H1 (cell line): ENCODE data around the gene TMCC3. TPM values are rescaled to one million over a fixed set of nuclear protein-coding genes. Genes with fewer than 3 reads are reported as not detected.

ENCODE experiments used
- CTCF ChIA-PET: fragments of 300-600 bp; sonication (Branson Sonifier 250); formaldehyde crosslinking; loops from one replicate; lab custom pipeline; 2021; ENCODE audit not compliant: partially characterized antibody; lab: Charles Lee
- POLR2A ChIA-PET: fragments of 300-600 bp; sonication (Branson Sonifier 250); formaldehyde crosslinking; loops from one replicate; lab custom pipeline; 2021; ENCODE audit warnings: inconsistent platforms; ENCODE audit not compliant: partially characterized antibody; lab: Charles Lee
- DNase-seq, 2 experiments: peaks; one replicate each; pipeline versions ENCODE4 v3.0.0 to v3.0.0-alpha.2; 2010 to 2022; ENCODE audit warnings: low spot score in 2 of 2, low read depth in 1 of 2, mixed read lengths in 1 of 2
- FAIRE-seq: peaks from 2 replicates; lab custom pipeline; 2011; peaks lifted over from hg19 to GRCh38; lab: Jason Lieb, UNC
- H2AFZ ChIP-seq: 2 replicates; pipeline ENCODE4 v1.8.1; 2012; ENCODE audit warnings: low read length, inconsistent platforms
- H2AK5ac ChIP-seq: 2 replicates; pipeline ENCODE4 v1.6.1; 2013; ENCODE audit warnings: low read depth, low read length
- H2BK120ac ChIP-seq: replicated peaks from 2 replicates; pipeline ENCODE3; 2013; ENCODE audit warnings: low read depth, low read length, inconsistent platforms
- H2BK12ac ChIP-seq: 2 replicates; pipeline ENCODE4 v1.6.1; 2013; ENCODE audit warnings: low read depth, low read length
- H2BK15ac ChIP-seq: 2 replicates; pipeline ENCODE4 v1.6.1; 2013; ENCODE audit warnings: low read length
- H2BK20ac ChIP-seq: 2 replicates; pipeline ENCODE4 v1.6.1; 2013; ENCODE audit warnings: low read length
- H2BK5ac ChIP-seq: 2 replicates; pipeline ENCODE4 v1.6.1; 2013; ENCODE audit warnings: low read depth, low read length
- H3K14ac ChIP-seq: 2 replicates; pipeline ENCODE4 v1.6.1; 2013; ENCODE audit warnings: inconsistent platforms; ENCODE audit not compliant: insufficient read length
- H3K18ac ChIP-seq: 2 replicates; pipeline ENCODE4 v1.6.1; 2013; ENCODE audit warnings: low read length; ENCODE audit errors: extremely low read depth
- H3K23ac ChIP-seq: 2 replicates; pipeline ENCODE4 v1.6.1; 2013; ENCODE audit warnings: inconsistent platforms; ENCODE audit not compliant: insufficient read length
- H3K23me2 ChIP-seq: 2 replicates; pipeline ENCODE4 v1.6.1; 2013; ENCODE audit warnings: low read depth, low read length
- H3K27ac ChIP-seq: 2 replicates; pipeline ENCODE4 v1.6.1; 2011; ENCODE audit warnings: low read depth, low read length, inconsistent platforms
- H3K27me3 ChIP-seq, 4 experiments: replicated peaks in 1 of 4; 1 replicate in 1 of 4; 2 replicates in 3 of 4; pipeline versions ENCODE4 v1.6.1 to v1.8.1; 2011 to 2013; ENCODE audit warnings: low read length in 3 of 4, mild to moderate bottlenecking in 3 of 4, inconsistent platforms in 2 of 4, mixed read lengths in 2 of 4, moderate library complexity in 1 of 4; ENCODE audit not compliant: control insufficient read depth in 3 of 4, insufficient read depth in 3 of 4; ENCODE audit errors: extremely low read depth in 1 of 4
- H3K36me3 ChIP-seq, 4 experiments: 2 replicates each; pipeline versions ENCODE4 v1.6.1 to v1.8.1; 2011 to 2013; ENCODE audit warnings: mild to moderate bottlenecking in 4 of 4, low read length in 3 of 4, moderate library complexity in 2 of 4, control low read depth in 1 of 4, inconsistent platforms in 1 of 4; ENCODE audit not compliant: insufficient read depth in 4 of 4, control insufficient read depth in 2 of 4
- H3K4ac ChIP-seq: replicated peaks from 2 replicates; pipeline ENCODE3; 2013; ENCODE audit warnings: low read length, low read depth, mixed read lengths, inconsistent platforms; ENCODE audit not compliant: insufficient read length
- H3K4me1 ChIP-seq, 4 experiments: replicated peaks in 1 of 4; 1 replicate in 1 of 4; 2 replicates in 3 of 4; pipeline versions ENCODE4 v1.6.1 to v1.8.1; 2011 to 2013; ENCODE audit warnings: low read length in 3 of 4, inconsistent platforms in 2 of 4, mixed read lengths in 1 of 4; ENCODE audit not compliant: insufficient read depth in 4 of 4, control insufficient read depth in 3 of 4
- H3K4me2 ChIP-seq, 2 experiments: 2 replicates each; pipeline versions ENCODE4 v1.6.1 to v1.8.1; 2011 to 2013; ENCODE audit warnings: low read depth in 2 of 2, low read length in 2 of 2, control low read depth in 1 of 2, inconsistent platforms in 1 of 2, mild to moderate bottlenecking in 1 of 2; ENCODE audit not compliant: insufficient read depth in 1 of 2
- H3K4me3 ChIP-seq, 4 experiments: fragments of 200-600, 300-600 bp in 1 of 4; sonication (generic), shearing (Covaris generic), sonication (Bioruptor Twin) in 1 of 4; 2 replicates each; pipeline versions ENCODE4 v1.5.1 to v1.8.1; 2011 to 2016; ENCODE audit warnings: low read length in 4 of 4, low read depth in 3 of 4, control low read depth in 2 of 4, inconsistent platforms in 2 of 4, mild to moderate bottlenecking in 2 of 4, mixed read lengths in 1 of 4, moderate library complexity in 1 of 4; ENCODE audit not compliant: insufficient read depth in 2 of 4; ENCODE audit errors: extremely low read depth in 1 of 4
- H3K56ac ChIP-seq: replicated peaks from 2 replicates; pipeline ENCODE3; 2013; ENCODE audit warnings: low read depth, mild to moderate bottlenecking, mixed read lengths, low read length, inconsistent platforms; ENCODE audit not compliant: insufficient read length
- H3K79me1 ChIP-seq: 2 replicates; pipeline ENCODE4 v1.6.1; 2013; ENCODE audit warnings: low read depth, low read length, control low read depth
- H3K79me2 ChIP-seq, 2 experiments: 2 replicates each; pipeline versions ENCODE4 v1.6.1 to v1.8.1; 2012 to 2013; ENCODE audit warnings: low read length in 2 of 2, mild to moderate bottlenecking in 2 of 2, inconsistent platforms in 1 of 2; ENCODE audit not compliant: insufficient read depth in 2 of 2, control insufficient read depth in 1 of 2
- H3K9ac ChIP-seq, 4 experiments: replicated peaks in 1 of 4; 1 replicate in 1 of 4; 2 replicates in 3 of 4; pipeline versions ENCODE4 v1.6.1 to v1.8.1; 2011 to 2013; ENCODE audit warnings: low read depth in 3 of 4, low read length in 3 of 4, control low read depth in 2 of 4, mild to moderate bottlenecking in 2 of 4, moderate library complexity in 2 of 4, inconsistent platforms in 1 of 4; ENCODE audit errors: extremely low read depth in 1 of 4
- H3K9me3 ChIP-seq, 2 experiments: 2 replicates each; pipeline versions ENCODE4 v1.6.1 to v1.8.1; 2012 to 2013; ENCODE audit warnings: mild to moderate bottlenecking in 2 of 2, moderate library complexity in 2 of 2, control low read depth in 1 of 2, inconsistent platforms in 1 of 2, low read depth in 1 of 2, low read length in 1 of 2, mixed read lengths in 1 of 2; ENCODE audit not compliant: insufficient read depth in 2 of 2
- H4K20me1 ChIP-seq, 2 experiments: replicated peaks in 1 of 2; 2 replicates each; pipeline versions ENCODE3 to v1.8.1; 2011 to 2013; ENCODE audit warnings: inconsistent platforms in 2 of 2, low read length in 2 of 2, mild to moderate bottlenecking in 1 of 2; ENCODE audit not compliant: insufficient read depth in 2 of 2, control insufficient read depth in 1 of 2
- H4K5ac ChIP-seq: 2 replicates; pipeline ENCODE4 v1.6.1; 2013; ENCODE audit warnings: low read length, low read depth, mixed read lengths, inconsistent platforms; ENCODE audit not compliant: insufficient read length
- H4K8ac ChIP-seq: 2 replicates; pipeline ENCODE4 v1.8.0; 2013; ENCODE audit warnings: mild to moderate bottlenecking, moderate library complexity, low read length, inconsistent platforms; ENCODE audit not compliant: insufficient read depth; ENCODE audit errors: extremely low read depth
- H4K91ac ChIP-seq: replicated peaks from 2 replicates; pipeline ENCODE3; 2013; ENCODE audit warnings: low read length, mixed read lengths, inconsistent platforms; ENCODE audit not compliant: insufficient read length
- ATF3 ChIP-seq: IDR thresholded peaks from 2 replicates; pipeline ENCODE4 v1.6.1; 2011; ENCODE audit warnings: low read depth, mild to moderate bottlenecking, low read length; ENCODE audit not compliant: insufficient read depth
- CHD2 ChIP-seq: IDR thresholded peaks from 2 replicates; pipeline ENCODE4 v1.6.1; 2012; ENCODE audit warnings: low read length, improper control_type of control experiment
- CTBP2 ChIP-seq: IDR thresholded peaks from 2 replicates; pipeline ENCODE4 v1.7.0; 2011; ENCODE audit warnings: borderline replicate concordance, mild to moderate bottlenecking, moderate library complexity, mixed read lengths, low read length; ENCODE audit not compliant: insufficient read depth, insufficient read length
- GTF2F1 ChIP-seq: IDR thresholded peaks from 2 replicates; pipeline ENCODE4 v1.6.1; 2012; ENCODE audit warnings: low read depth, low read length, improper control_type of control experiment, borderline replicate concordance
- HDAC2 ChIP-seq, 2 experiments: fragments of 300-600 bp in 1 of 2; sonication (generic) in 1 of 2; IDR thresholded peaks; 2 replicates each; pipeline ENCODE4 v1.6.1; 2011 to 2012; ENCODE audit warnings: low read depth in 2 of 2, low read length in 2 of 2, mild to moderate bottlenecking in 2 of 2, moderate library complexity in 2 of 2, borderline replicate concordance in 1 of 2, inconsistent platforms in 1 of 2
- JUN ChIP-seq: IDR thresholded peaks from 2 replicates; pipeline ENCODE4 v1.6.1; 2011; ENCODE audit warnings: low read depth, mild to moderate bottlenecking, improper control_type of control experiment, low read length
- KDM4A ChIP-seq: IDR thresholded peaks from one replicate; pipeline ENCODE4 v1.7.1; 2012; ENCODE audit warnings: low read depth, mild to moderate bottlenecking, moderate library complexity, low read length, inconsistent platforms; ENCODE audit not compliant: severe bottlenecking
- RBBP5 ChIP-seq: IDR thresholded peaks from 2 replicates; pipeline ENCODE4 v1.7.1; 2012; ENCODE audit warnings: low read depth, mild to moderate bottlenecking, inconsistent platforms, low read length, moderate library complexity, borderline replicate concordance
- RXRA ChIP-seq: IDR thresholded peaks from 2 replicates; pipeline ENCODE4 v1.6.1; 2011; ENCODE audit warnings: low read depth, mild to moderate bottlenecking, low read length, moderate library complexity; ENCODE audit not compliant: insufficient read depth
- SUZ12 ChIP-seq: fragments of 200-600 bp; sonication (generic); IDR thresholded peaks from 2 replicates; pipeline ENCODE4 v1.6.1; 2012; ENCODE audit warnings: mild to moderate bottlenecking, inconsistent platforms, low read length, moderate library complexity, mixed read lengths
- TAF1 ChIP-seq: IDR thresholded peaks from 2 replicates; pipeline ENCODE4 v1.6.1; 2011; ENCODE audit warnings: mild to moderate bottlenecking, low read depth, low read length
- TAF7 ChIP-seq: optimal IDR thresholded peaks from 2 replicates; pipeline ENCODE3; 2011; ENCODE audit warnings: low read depth, mild to moderate bottlenecking, inconsistent platforms, low read length, moderate library complexity, borderline replicate concordance
- TBP ChIP-seq: IDR thresholded peaks from 2 replicates; pipeline ENCODE4 v1.6.1; 2011; ENCODE audit warnings: low read depth, low read length, improper control_type of control experiment
- WGBS, 2 experiments: shearing (Covaris generic) in 1 of 2; methylation state at CpG; one replicate each; pipeline versions ENCODE4 v1.1.6 to v1.1.7; 2013 to 2015; ENCODE audit warnings: low lambda C conversion rate in 2 of 2, mixed read lengths in 2 of 2, inconsistent platforms in 1 of 2, low coverage in 1 of 2, missing lambda C conversion rate in 1 of 2; ENCODE audit not compliant: insufficient replicate concordance in 2 of 2, insufficient coverage in 1 of 2, insufficient read length in 1 of 2; ENCODE audit errors: extremely low coverage in 1 of 2, missing lambda C conversion rate in 1 of 2; 5-methylcytosine and 5-hydroxymethylcytosine counted together
- polyA plus RNA-seq, 7 experiments: library from polyadenylated mRNA; depleted of rRNA in 3 of 7; stranded (reverse) in 5 of 7; unstranded in 2 of 7; fragments of >200 nt in 5 of 7; fragments of 200-250 nt in 2 of 7; gene quantifications; 1 replicate in 5 of 7; 2 replicates in 1 of 7; 4 replicates in 1 of 7; pipeline versions ENCODE4 v1.2.1 to v1.2.3, GENCODE V29; 2011 to 2013; ENCODE audit warnings: missing spikeins in 2 of 7, mixed read lengths in 2 of 7
- total RNA-seq: library from RNA; stranded (reverse); fragmentation: NEBNext Ultra II Directional; extraction: Animal tissue kit (Norgen Biotek cat#: 25700); gene quantifications from 2 replicates; pipeline ENCODE4 v1.2.1, GENCODE V29; 2021

TMCC3 gene
- total and polyA plus RNA-seq, 2 of the 8 experiments (the other 6 are each of a cell fraction or from before 2014, with no cell fraction given): 1.7 to 4.1 TPM

GRCh38 chr12:94544355-94544754, 106.0 kb downstream of the TMCC3 start:
- 90% methylated on average over 4 of the region's 4 CpGs; no CpG with 5 or more reads in 1 of the 2 experiments for WGBS, 2 experiments
- no peak overlapping the region for H2BK120ac ChIP-seq
- no peak overlapping the region for H3K4ac ChIP-seq
- no peak overlapping the region for H2BK12ac ChIP-seq
- DNase-seq (no peak), FAIRE-seq (no peak)
- POLR2A ChIA-PET: interaction anchor here (0.6 kb wide), 1 partner anchor 1065 kb away, joined by 3 read pairs; no protein-coding TSS in a partner anchor
- H3K9ac ChIP-seq: no peak overlapping the region
- no peak overlapping the region for H2AK5ac ChIP-seq
- no peak overlapping the region for H2BK20ac ChIP-seq
- H4K8ac ChIP-seq: no peak overlapping the region
- no peak overlapping the region for H2AFZ ChIP-seq
- CTCF ChIA-PET: interaction anchor here (0.8 to 2.6 kb wide), 3 partner anchors 8 to 331 kb away, joined by 3 to 21 read pairs (median 4); no protein-coding TSS in a partner anchor
- H3K23me2 ChIP-seq: no peaks in the 10 kb centered on the region; the same call in 1 of the 2 replicates
- H4K20me1 ChIP-seq: no peaks in the 10 kb centered on the region
- no peak overlapping the region for H4K5ac ChIP-seq
- no peaks in the 10 kb centered on the region for H3K79me2 ChIP-seq
- no peak overlapping the region for H3K4me2 ChIP-seq
- H3K79me1 ChIP-seq: no peaks in the 10 kb centered on the region
- H3K4me3 ChIP-seq: no peak overlapping the region
- H3K9me3 ChIP-seq: peaks cover 11 to 15% of the 10 kb centered on the region in 2 experiments
- no peak overlapping the region for H2BK15ac ChIP-seq
- no peaks in the 10 kb centered on the region for H3K36me3 ChIP-seq
- H4K91ac ChIP-seq: no peak overlapping the region
- no peak overlapping the region for H3K14ac ChIP-seq
- H2BK5ac ChIP-seq: no peak overlapping the region
- H3K23ac ChIP-seq: no peak overlapping the region
- peaks cover 0 to 2% (median 0%) of the 10 kb centered on the region in 4 experiments; a peak in 1 of 7 replicates for H3K27me3 ChIP-seq
- H3K56ac ChIP-seq: no peak overlapping the region
- no peaks in the 10 kb centered on the region; a peak in 1 of 7 replicates for H3K4me1 ChIP-seq
- H3K27ac ChIP-seq: no peak overlapping the region
- no peak overlapping the region for H3K18ac ChIP-seq
- TF ChIP-seq HDAC2 (IDR thresholded peaks at IDR 0.05; ENCODE audit: borderline replicate concordance in 1 of 2, low read depth in 2 of 2, low read length in 2 of 2): no peak
- no peak for TF ChIP-seq TAF1
- no peak for TF ChIP-seq RXRA
- TF ChIP-seq KDM4A: no peak
- TF ChIP-seq CHD2: no peak
- TF ChIP-seq JUN: no peak
- TF ChIP-seq SUZ12: no peak
- no peak for TF ChIP-seq TAF7
- no peak for TF ChIP-seq RBBP5
- TF ChIP-seq TBP: no peak
- TF ChIP-seq ATF3: no peak
- TF ChIP-seq GTF2F1: no peak
- no peak for TF ChIP-seq CTBP2
